Tibial nerve (tissue), 4 donors: ENCODE measurements around the gene WT1. TPM values are rescaled to one million over a fixed set of nuclear protein-coding genes. Genes with fewer than 3 reads are reported as not detected.

ENCODE experiments used
- DNase-seq, 2 donors: peaks; one replicate each; pipeline ENCODE4 v3.0.0-alpha.2; 2019; ENCODE audit warnings: low spot score in 2 of 2
- H3K27ac ChIP-seq, 4 donors: fragments of 200-600 bp; sonication (generic) in 3 of 4; one replicate each; pipeline ENCODE4 v1.5.1; 2017 to 2019; ENCODE audit warnings: mild to moderate bottlenecking in 1 of 4
- H3K27me3 ChIP-seq, 2 donors: fragments of 200-600 bp; sonication (generic) in 1 of 2; one replicate each; pipeline versions ENCODE4 v1.5.1 to v1.6.0; 2017 to 2019
- H3K36me3 ChIP-seq, 3 donors: fragments of 200-600 bp; sonication (generic); one replicate each; pipeline ENCODE4 v1.5.1; 2018 to 2019
- H3K4me1 ChIP-seq, 4 donors: fragments of 200-600 bp; sonication (generic) in 3 of 4; one replicate each; pipeline ENCODE4 v1.5.1; 2017 to 2019
- H3K4me3 ChIP-seq, 4 donors: fragments of 200-600 bp; sonication (generic) in 3 of 4; one replicate each; pipeline ENCODE4 v1.5.1; 2017 to 2019; ENCODE audit warnings: mild to moderate bottlenecking in 1 of 4, moderate library complexity in 1 of 4
- H3K9me3 ChIP-seq, 4 donors: fragments of 200-600 bp; sonication (generic) in 3 of 4; one replicate each; pipeline ENCODE4 v1.5.1; 2017 to 2019
- EP300 ChIP-seq, 2 donors: sonication (generic); formaldehyde crosslinking; IDR thresholded peaks; one replicate each; pipeline ENCODE4 v1.6.1; 2017; ENCODE audit warnings: antibody characterized with exemption in 2 of 2, mild to moderate bottlenecking in 1 of 2
- POLR2A ChIP-seq, 2 donors: fragments of 450-650 bp; IDR thresholded peaks; one replicate each; pipeline ENCODE4 v1.6.1; 2017; ENCODE audit warnings: antibody characterized with exemption in 2 of 2, mild to moderate bottlenecking in 2 of 2, moderate library complexity in 2 of 2
- WGBS, 2 donors: methylation state at CpG; one replicate each; pipeline ENCODE4 v1.1.5; 2018; 5-methylcytosine and 5-hydroxymethylcytosine counted together
- total RNA-seq, 4 donors: library from RNA; depleted of rRNA; stranded (reverse); fragments of >200 nt; gene quantifications; one replicate each; pipeline ENCODE4 v1.1.0, GENCODE V29; 2016
- TF ChIP-seq, protein P1 (sequence below), 5 experiments: fragments of 200-600 bp in 3 of 5; fragments of 450-650 bp in 2 of 5; sonication (generic) in 3 of 5; IDR thresholded peaks; one replicate each; pipeline ENCODE4 v1.5.1; 2016 to 2019; ENCODE audit warnings: antibody characterized with exemption in 5 of 5, mild to moderate bottlenecking in 3 of 5, moderate library complexity in 2 of 5

The WT1 gene
- total RNA-seq, 4 donors from 2014 or later, result not detected

GRCh38 chr11:32420139-32420538 is 15.2 kb downstream of the WT1 start:
- H3K27me3 ChIP-seq, result peaks cover 0 to 52% of the 10 kb centered on the region in 2 donors
- H3K4me1 ChIP-seq, result no peaks in the 10 kb centered on the region
- no peaks in the 10 kb centered on the region for H3K9me3 ChIP-seq
- no peaks in the 10 kb centered on the region for H3K36me3 ChIP-seq
- no peak for TF ChIP-seq EP300 (IDR thresholded peaks at IDR 0.05)
- TF ChIP-seq, protein P1, sequence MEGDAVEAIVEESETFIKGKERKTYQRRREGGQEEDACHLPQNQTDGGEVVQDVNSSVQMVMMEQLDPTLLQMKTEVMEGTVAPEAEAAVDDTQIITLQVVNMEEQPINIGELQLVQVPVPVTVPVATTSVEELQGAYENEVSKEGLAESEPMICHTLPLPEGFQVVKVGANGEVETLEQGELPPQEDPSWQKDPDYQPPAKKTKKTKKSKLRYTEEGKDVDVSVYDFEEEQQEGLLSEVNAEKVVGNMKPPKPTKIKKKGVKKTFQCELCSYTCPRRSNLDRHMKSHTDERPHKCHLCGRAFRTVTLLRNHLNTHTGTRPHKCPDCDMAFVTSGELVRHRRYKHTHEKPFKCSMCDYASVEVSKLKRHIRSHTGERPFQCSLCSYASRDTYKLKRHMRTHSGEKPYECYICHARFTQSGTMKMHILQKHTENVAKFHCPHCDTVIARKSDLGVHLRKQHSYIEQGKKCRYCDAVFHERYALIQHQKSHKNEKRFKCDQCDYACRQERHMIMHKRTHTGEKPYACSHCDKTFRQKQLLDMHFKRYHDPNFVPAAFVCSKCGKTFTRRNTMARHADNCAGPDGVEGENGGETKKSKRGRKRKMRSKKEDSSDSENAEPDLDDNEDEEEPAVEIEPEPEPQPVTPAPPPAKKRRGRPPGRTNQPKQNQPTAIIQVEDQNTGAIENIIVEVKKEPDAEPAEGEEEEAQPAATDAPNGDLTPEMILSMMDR (IDR thresholded peaks at IDR 0.05), result no peak
- TF ChIP-seq POLR2A (IDR thresholded peaks at IDR 0.05), result no peak
- no peak overlapping the region for H3K4me3 ChIP-seq
- DNase-seq, result no peak
- H3K27ac ChIP-seq, result no peak overlapping the region

- Histone ChIP-seq H3K27ac (no peak overlapping the region), H3K4me1 (no peaks in the 10 kb centered on the region), H3K9me3 (no peaks in the 10 kb centered on the region), H3K4me3 (no peak overlapping the region), H3K27me3 (peaks cover 0 to 39% of the 10 kb centered on the region in 2 donors), H3K36me3 (no peaks in the 10 kb centered on the region)
- no peak for DNase-seq
- TF ChIP-seq, protein P1 (IDR thresholded peaks at IDR 0.05), result no peak
- no peak for TF ChIP-seq POLR2A (IDR thresholded peaks at IDR 0.05)
- TF ChIP-seq EP300 (IDR thresholded peaks at IDR 0.05), result no peak
- WGBS, 2 donors, result 26 to 29% methylated on average over 5 of the region's 5 CpGs
Observed at GRCh38 chr11:32418836-32419235, 16.5 kb downstream of the WT1 start.

DNA sequence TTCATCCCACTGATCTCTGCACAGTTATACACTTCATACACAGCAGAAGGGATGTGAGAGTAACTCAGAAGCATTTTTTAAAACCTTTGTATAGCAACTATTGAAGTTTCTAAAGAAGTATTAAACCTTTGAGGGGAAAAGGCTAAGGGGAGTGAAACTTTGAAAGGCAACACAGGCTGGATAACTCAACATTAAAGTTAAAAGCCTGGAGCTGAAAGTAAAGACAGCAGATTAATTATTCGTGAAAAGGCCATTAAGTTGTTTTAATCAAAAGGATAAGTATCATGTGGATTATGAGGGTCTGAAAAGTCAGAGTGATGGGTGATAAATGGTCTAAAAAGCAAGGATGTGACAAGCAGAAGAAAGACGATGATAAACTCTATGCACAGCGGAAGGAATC is 17.5 kb downstream of the WT1 start:
- H3K27me3 ChIP-seq, result peaks cover 0 to 30% of the 10 kb centered on the region in 2 donors
- no peak for TF ChIP-seq POLR2A (IDR thresholded peaks at IDR 0.05)
- TF ChIP-seq EP300 (IDR thresholded peaks at IDR 0.05), result no peak
- TF ChIP-seq, protein P1 (IDR thresholded peaks at IDR 0.05), result no peak
- H3K9me3 ChIP-seq, result no peaks in the 10 kb centered on the region
- WGBS, 2 donors, result 82 to 84% methylated on average over 3 of the region's 3 CpGs
- no peak for DNase-seq
- H3K4me1 ChIP-seq, result no peaks in the 10 kb centered on the region
- no peaks in the 10 kb centered on the region for H3K36me3 ChIP-seq
- no peak overlapping the region for H3K4me3 ChIP-seq
- no peak overlapping the region for H3K27ac ChIP-seq

DNA sequence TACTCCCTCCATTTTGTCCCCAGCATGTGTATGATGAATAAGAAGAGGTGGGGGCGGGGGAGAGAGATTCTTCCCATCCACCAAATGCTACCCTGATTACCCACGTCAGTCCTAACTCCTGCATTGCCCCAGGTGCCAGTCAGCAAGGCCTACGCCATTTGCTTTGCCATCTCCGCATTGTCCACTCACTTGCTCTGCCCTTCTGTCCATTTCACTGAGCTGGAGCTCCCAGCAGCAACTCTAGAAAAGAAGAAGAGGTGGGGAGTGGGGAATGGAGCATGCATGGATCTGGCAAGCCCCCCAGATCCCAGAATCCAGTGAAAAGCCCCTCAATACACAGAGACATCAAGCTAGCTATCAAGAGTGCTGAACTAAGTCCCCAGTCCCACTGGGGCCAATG is 19.0 kb downstream of the WT1 start:
- Histone ChIP-seq H3K36me3 (no peaks in the 10 kb centered on the region), H3K9me3 (no peaks in the 10 kb centered on the region), H3K27me3 (peaks cover 0 to 24% of the 10 kb centered on the region in 2 donors), H3K27ac (no peak overlapping the region), H3K4me1 (no peaks in the 10 kb centered on the region), H3K4me3 (no peak overlapping the region)
- TF ChIP-seq EP300 (IDR thresholded peaks at IDR 0.05) (no peak), POLR2A (IDR thresholded peaks at IDR 0.05) (no peak)
- TF ChIP-seq, protein P1 (IDR thresholded peaks at IDR 0.05), result no peak
- WGBS, 2 donors, result 75 to 77% methylated on average over 4 of the region's 4 CpGs
- DNase-seq, result no peak

GRCh38 chr11:32414925-32415324 is 20.4 kb downstream of the WT1 start:
- whole genome bisulfite sequencing, 2 donors, result 71 to 75% methylated on average over 2 of the region's 2 CpGs
- Histone ChIP-seq H3K27ac (no peak overlapping the region), H3K27me3 (peaks cover 0 to 19% of the 10 kb centered on the region in 2 donors), H3K36me3 (no peaks in the 10 kb centered on the region), H3K4me3 (no peak overlapping the region), H3K4me1 (no peaks in the 10 kb centered on the region), H3K9me3 (no peaks in the 10 kb centered on the region)
- DNase-seq, result no peak
- no peak for TF ChIP-seq POLR2A (IDR thresholded peaks at IDR 0.05)
